ENCODE results near the gene BOLA2B. TPM values are rescaled to one million over a fixed set of nuclear protein-coding genes. Genes with fewer than 3 reads are reported as not detected.

BOLA2B gene
- total RNA-seq, 2 donors from 2014 or later, result 143 to 187 TPM

DNA sequence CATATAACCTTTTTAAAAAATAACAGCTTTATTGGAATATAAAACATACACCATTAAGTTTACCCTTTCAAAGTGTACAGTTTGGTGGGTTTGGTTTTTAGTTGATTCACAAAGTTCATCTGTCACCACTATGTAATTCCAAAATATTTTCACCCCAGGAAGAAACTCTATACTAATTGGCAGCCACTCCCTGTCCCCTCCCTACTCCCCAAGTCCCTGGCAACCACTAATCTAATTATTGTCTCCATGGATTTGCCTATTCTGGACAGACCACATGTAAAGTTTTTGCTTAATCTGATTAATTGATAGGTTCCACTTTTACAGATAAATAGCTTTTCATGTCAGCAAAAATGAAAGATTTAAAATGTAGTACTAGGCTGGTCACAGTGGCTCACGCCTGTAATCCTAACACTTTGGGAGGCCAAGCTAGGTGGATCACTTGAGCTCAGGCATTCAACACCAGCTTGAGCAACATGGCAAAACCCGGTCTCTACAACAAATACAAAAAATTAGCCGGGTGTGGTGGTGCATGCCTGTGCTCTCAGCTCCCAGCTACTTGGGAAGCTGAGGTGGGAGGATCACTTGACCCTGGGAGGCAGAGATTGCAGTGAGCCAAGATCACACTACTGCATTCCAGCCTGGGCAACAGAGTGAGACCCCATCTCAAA, 45.5 kb downstream of the BOLA2B start:
- TF ChIP-seq, protein P1, sequence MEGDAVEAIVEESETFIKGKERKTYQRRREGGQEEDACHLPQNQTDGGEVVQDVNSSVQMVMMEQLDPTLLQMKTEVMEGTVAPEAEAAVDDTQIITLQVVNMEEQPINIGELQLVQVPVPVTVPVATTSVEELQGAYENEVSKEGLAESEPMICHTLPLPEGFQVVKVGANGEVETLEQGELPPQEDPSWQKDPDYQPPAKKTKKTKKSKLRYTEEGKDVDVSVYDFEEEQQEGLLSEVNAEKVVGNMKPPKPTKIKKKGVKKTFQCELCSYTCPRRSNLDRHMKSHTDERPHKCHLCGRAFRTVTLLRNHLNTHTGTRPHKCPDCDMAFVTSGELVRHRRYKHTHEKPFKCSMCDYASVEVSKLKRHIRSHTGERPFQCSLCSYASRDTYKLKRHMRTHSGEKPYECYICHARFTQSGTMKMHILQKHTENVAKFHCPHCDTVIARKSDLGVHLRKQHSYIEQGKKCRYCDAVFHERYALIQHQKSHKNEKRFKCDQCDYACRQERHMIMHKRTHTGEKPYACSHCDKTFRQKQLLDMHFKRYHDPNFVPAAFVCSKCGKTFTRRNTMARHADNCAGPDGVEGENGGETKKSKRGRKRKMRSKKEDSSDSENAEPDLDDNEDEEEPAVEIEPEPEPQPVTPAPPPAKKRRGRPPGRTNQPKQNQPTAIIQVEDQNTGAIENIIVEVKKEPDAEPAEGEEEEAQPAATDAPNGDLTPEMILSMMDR (IDR thresholded peaks at IDR 0.05), result no peak
- H3K9me3 ChIP-seq, result peaks cover 0 to 12% of the 10 kb centered on the region in 2 donors
- H3K27me3 ChIP-seq, result no peaks in the 10 kb centered on the region
- H3K36me3 ChIP-seq, result no peaks in the 10 kb centered on the region
- no peak overlapping the region for H3K27ac ChIP-seq
- no peak for DNase-seq (ENCODE audit: low spot score)
- no peak overlapping the region for H3K4me3 ChIP-seq
- no peaks in the 10 kb centered on the region for H3K4me1 ChIP-seq

DNA sequence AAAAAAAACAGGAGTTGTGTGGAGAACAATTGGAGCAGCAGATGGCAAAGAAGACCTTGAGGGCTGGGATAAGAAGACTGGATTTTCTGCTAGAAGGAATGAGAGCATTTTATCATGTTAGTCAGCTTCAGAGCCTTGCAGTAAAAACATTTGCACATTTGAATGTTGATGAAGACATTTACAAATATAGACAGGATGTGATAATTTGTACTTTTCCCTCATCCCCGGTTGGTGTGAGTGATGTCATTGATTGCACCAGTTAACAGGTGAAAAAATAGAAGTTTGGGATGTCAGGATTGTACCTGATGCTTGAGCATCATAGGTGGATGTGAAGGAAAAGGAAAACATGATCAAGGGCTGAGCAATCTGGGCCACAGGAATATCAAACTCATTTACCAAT, 47.8 kb downstream of the BOLA2B start:
- Histone ChIP-seq H3K27ac (no peak overlapping the region), H3K4me1 (no peaks in the 10 kb centered on the region), H3K9me3 (peaks cover 0 to 12% of the 10 kb centered on the region in 2 donors), H3K27me3 (no peaks in the 10 kb centered on the region), H3K4me3 (no peak overlapping the region), H3K36me3 (no peaks in the 10 kb centered on the region)
- TF ChIP-seq, protein P1 (IDR thresholded peaks at IDR 0.05), result no peak
- no peak for DNase-seq (ENCODE audit: low spot score)

DNA sequence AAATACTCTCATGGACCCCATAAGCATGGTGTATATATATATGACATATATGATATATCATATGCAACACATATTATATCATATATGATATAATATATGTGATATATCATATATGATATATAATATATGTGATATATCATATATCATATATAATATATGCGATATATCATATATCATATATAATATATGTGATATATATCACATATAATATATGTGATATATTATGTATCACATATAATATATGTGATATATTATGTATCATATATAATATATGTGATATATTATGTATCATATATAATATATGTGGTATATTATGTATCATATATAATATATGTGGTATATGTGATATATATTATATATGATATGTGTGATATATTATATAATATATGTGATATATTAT, 48.5 kb downstream of the BOLA2B start:
- no peaks in the 10 kb centered on the region for H3K27me3 ChIP-seq
- no peaks in the 10 kb centered on the region for H3K4me1 ChIP-seq
- no peak for DNase-seq (ENCODE audit: low spot score)
- TF ChIP-seq, protein P1 (IDR thresholded peaks at IDR 0.05), result no peak
- H3K27ac ChIP-seq, result no peak overlapping the region
- peaks cover 0 to 12% of the 10 kb centered on the region in 2 donors for H3K9me3 ChIP-seq
- no peak overlapping the region for H3K4me3 ChIP-seq
- H3K36me3 ChIP-seq, result no peaks in the 10 kb centered on the region

DNA sequence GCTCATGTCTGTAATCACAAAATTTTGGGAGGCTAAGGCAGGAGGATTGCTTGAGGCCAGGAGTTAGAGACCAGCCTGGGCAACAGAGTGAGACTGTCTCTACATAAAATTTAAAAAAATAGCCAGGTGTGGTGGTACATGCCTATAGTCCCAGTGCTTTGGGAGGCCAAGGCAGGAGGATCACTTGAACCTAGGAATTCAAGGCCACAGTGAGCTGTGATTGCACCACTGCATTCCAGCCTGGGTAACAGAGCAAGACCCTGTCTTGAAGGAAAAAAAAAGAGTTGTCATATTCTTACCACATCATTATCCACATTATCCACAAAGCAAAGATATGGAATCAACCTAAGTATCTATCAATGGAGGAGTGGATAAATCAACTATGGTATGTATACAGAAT, 49.4 kb downstream of the BOLA2B start:
- H3K9me3 ChIP-seq, result peaks cover 0 to 4% of the 10 kb centered on the region in 2 donors
- no peaks in the 10 kb centered on the region for H3K27me3 ChIP-seq
- H3K4me3 ChIP-seq, result no peak overlapping the region
- no peaks in the 10 kb centered on the region for H3K4me1 ChIP-seq
- no peak overlapping the region for H3K27ac ChIP-seq
- no peak for DNase-seq (ENCODE audit: low spot score)
- no peaks in the 10 kb centered on the region for H3K36me3 ChIP-seq
- TF ChIP-seq, protein P1 (IDR thresholded peaks at IDR 0.05), result no peak

DNA sequence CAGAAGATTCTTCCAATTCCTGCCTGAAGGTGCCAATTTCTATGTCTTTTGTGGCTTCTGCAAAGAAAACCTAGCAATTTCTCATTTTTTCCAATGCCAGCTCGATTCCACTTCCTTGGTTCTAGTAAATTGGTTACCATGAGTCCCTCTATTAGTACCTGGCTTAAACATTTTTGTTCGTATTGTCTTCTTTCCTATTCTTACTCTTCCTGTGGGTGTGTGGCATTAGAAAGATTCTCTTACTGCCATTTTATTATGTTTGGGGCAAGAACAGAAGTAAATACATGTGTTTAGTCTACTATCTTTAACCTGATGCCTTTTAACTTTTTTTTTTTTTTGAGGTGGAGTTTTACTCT, 50.1 kb downstream of the BOLA2B start:
- Histone ChIP-seq H3K4me3 (no peak overlapping the region), H3K27me3 (no peaks in the 10 kb centered on the region), H3K4me1 (no peaks in the 10 kb centered on the region), H3K9me3 (no peaks in the 10 kb centered on the region), H3K27ac (no peak overlapping the region), H3K36me3 (no peaks in the 10 kb centered on the region)
- no peak for DNase-seq (ENCODE audit: low spot score)
- TF ChIP-seq, protein P1 (IDR thresholded peaks at IDR 0.05), result no peak

Other genes with a start within 250 kb of the BOLA2B start
- 100 to 1,000 TPM; 100 to 107 TPM for gene TMEM219, start 231.6 kb downstream of the BOLA2B start, total RNA-seq
- 10 to 100 TPM; 29.1 to 36.7 TPM for gene TAOK2, start 219.8 kb downstream of the BOLA2B start, total RNA-seq
- 10 to 100 TPM; 10.3 to 11.4 TPM for gene HIRIP3, start 198.0 kb downstream of the BOLA2B start, total RNA-seq
- gene INO80E, start 197.4 kb downstream of the BOLA2B start, total RNA-seq, result 100 to 1,000 TPM in 1 of 2 donors, 10 to 100 TPM in 1; 33.4 to 117 TPM
- not detected for gene DOC2A, start 182.6 kb downstream of the BOLA2B start, total RNA-seq
- not detected for gene C16orf92, start 170.5 kb downstream of the BOLA2B start, total RNA-seq
- not detected for gene TLCD3B, start 162.4 kb downstream of the BOLA2B start, total RNA-seq
- gene ALDOA, start 127.9 kb downstream of the BOLA2B start, total RNA-seq, result 1,000 to 10,000 TPM; 2,869 to 3,626 TPM
- gene PPP4C, start 117.7 kb downstream of the BOLA2B start, total RNA-seq, result 10 to 100 TPM; 23.2 to 32.7 TPM
- gene TBX6, start 101.7 kb downstream of the BOLA2B start, total RNA-seq, result under 1 TPM in 1 of 2 donors, not detected in 1; 0.43 TPM
- gene YPEL3, start 97.5 kb downstream of the BOLA2B start, total RNA-seq, result 100 to 1,000 TPM; 129 to 140 TPM
- gene GDPD3, start 80.1 kb downstream of the BOLA2B start, total RNA-seq, result 1 to 10 TPM in 1 of 2 donors, not detected in 1; 1.7 TPM
- 10 to 100 TPM; 27.9 to 76.6 TPM for gene MAPK3, start 70.4 kb downstream of the BOLA2B start, total RNA-seq
- 10 to 100 TPM in 1 of 2 donors, 1 to 10 TPM in 1; 5.4 to 18.6 TPM for gene CORO1A, start 10.1 kb downstream of the BOLA2B start, total RNA-seq
- gene SLX1A, start 209 bp upstream of the BOLA2B start, total RNA-seq, result 10 to 100 TPM; 25.1 to 36.3 TPM
- 1 to 10 TPM; 2.0 to 7.4 TPM for gene SULT1A3, start 5.6 kb upstream of the BOLA2B start, total RNA-seq
- 1 to 10 TPM in 1 of 2 donors, not detected in 1; 1.7 TPM for gene NPIPB13, start 54.8 kb upstream of the BOLA2B start, total RNA-seq
- gene CD2BP2, start 161.6 kb upstream of the BOLA2B start, total RNA-seq, result 10 to 100 TPM; 22.0 to 39.3 TPM
- gene TBC1D10B, start 176.8 kb upstream of the BOLA2B start, total RNA-seq, result 10 to 100 TPM; 20.0 to 22.3 TPM
- not detected for gene MYL11, start 181.1 kb upstream of the BOLA2B start, total RNA-seq
- gene SEPTIN1, start 188.9 kb upstream of the BOLA2B start, total RNA-seq, result under 1 TPM in 1 of 2 donors, not detected in 1; 0.35 TPM
- gene ZNF48, start 201.8 kb upstream of the BOLA2B start, total RNA-seq, result 10 to 100 TPM in 1 of 2 donors, 1 to 10 TPM in 1; 5.7 to 10.7 TPM
- 10 to 100 TPM; 13.0 to 14.3 TPM for gene ZNF771, start 213.9 kb upstream of the BOLA2B start, total RNA-seq
- gene DCTPP1, start 236.4 kb upstream of the BOLA2B start, total RNA-seq, result 10 to 100 TPM; 14.4 to 18.7 TPM

All from right atrium auricular region (tissue), 2 donors.